ENCODE data around the gene DPT. TPM values are rescaled to one million over a fixed set of nuclear protein-coding genes. Genes with fewer than 3 reads are reported as not detected.

The DPT gene
- total RNA-seq, 4 donors from 2014 or later: 7.2 to 23.6 (median 14.4) TPM

DNA sequence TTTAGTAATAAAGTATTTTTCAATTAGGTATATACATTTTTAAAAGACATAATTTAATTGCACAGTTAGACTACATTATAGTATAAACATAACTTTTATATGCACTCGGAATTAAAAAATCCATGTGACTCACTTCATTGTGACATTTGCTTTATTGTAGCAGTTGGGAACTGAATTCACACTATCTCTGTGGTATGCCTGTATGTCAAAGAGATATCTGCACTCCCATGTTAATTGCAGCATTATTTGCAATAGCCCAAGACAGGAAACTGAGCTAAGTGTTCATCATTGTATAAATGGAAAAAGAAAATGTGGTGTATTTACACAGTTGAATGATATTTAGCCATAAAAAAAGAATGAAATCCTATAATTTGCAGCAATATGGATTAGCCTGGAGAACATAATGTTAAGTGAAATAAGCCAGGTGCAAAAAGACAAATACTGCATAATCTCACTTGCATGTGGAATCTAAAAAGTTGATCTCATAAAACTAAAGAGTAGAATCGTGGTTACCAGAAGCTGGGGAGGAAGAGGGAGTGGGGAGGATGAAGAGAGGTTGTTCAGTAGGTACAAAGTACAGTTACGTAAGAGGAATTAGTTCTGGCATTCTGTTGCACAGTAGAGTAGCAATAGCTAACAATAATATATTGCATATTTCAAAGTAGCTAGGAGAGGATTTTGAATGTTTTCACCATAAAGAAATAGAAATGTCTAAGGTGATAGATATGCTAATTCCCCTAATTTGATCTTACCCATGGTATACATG, 64.8 kb downstream of the DPT start:
- H3K36me3 ChIP-seq: no peaks in the 10 kb centered on the region
- no peak overlapping the region for H3K4me3 ChIP-seq
- H3K27me3 ChIP-seq: no peaks in the 10 kb centered on the region
- H3K4me1 ChIP-seq: no peaks in the 10 kb centered on the region
- 74% methylated on average over 3 of the region's 3 CpGs for WGBS
- DNase-seq (ENCODE audit: low spot score in 2 of 2): no peak
- H3K9me3 ChIP-seq: no peaks in the 10 kb centered on the region
- no peak for TF ChIP-seq EP300 (IDR thresholded peaks at IDR 0.05)
- TF ChIP-seq POLR2AphosphoS5 (IDR thresholded peaks at IDR 0.05): no peak
- no peak for TF ChIP-seq POLR2A (IDR thresholded peaks at IDR 0.05)
- TF ChIP-seq, protein P1, sequence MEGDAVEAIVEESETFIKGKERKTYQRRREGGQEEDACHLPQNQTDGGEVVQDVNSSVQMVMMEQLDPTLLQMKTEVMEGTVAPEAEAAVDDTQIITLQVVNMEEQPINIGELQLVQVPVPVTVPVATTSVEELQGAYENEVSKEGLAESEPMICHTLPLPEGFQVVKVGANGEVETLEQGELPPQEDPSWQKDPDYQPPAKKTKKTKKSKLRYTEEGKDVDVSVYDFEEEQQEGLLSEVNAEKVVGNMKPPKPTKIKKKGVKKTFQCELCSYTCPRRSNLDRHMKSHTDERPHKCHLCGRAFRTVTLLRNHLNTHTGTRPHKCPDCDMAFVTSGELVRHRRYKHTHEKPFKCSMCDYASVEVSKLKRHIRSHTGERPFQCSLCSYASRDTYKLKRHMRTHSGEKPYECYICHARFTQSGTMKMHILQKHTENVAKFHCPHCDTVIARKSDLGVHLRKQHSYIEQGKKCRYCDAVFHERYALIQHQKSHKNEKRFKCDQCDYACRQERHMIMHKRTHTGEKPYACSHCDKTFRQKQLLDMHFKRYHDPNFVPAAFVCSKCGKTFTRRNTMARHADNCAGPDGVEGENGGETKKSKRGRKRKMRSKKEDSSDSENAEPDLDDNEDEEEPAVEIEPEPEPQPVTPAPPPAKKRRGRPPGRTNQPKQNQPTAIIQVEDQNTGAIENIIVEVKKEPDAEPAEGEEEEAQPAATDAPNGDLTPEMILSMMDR (IDR thresholded peaks at IDR 0.05): no peak
- H3K27ac ChIP-seq: no peak overlapping the region

DNA sequence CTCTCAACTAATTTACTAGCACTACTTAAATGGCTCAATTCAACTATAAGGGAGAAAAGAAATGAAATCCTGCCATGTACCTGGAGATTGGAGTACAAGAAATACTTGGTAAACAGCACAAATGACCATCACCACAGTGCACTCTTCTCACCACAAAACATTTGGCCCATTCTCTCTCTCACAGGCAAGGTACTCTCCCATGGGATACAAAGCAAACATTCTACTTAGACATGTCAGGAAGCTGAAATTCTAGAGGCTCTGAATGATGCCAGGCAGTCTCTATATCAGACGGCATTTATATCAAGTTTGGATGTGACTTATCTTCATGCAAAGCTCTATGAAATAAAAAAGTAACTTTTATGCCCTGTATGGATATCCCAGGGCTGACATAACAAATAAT, 72.5 kb downstream of the DPT start:
- H3K4me1 ChIP-seq: no peaks in the 10 kb centered on the region
- WGBS: 81% methylated on average over 1 of the region's 1 CpG
- no peak overlapping the region for H3K27ac ChIP-seq
- no peaks in the 10 kb centered on the region for H3K36me3 ChIP-seq
- DNase-seq (ENCODE audit: low spot score in 2 of 2): no peak
- H3K27me3 ChIP-seq: no peaks in the 10 kb centered on the region
- TF ChIP-seq, protein P1 (IDR thresholded peaks at IDR 0.05): no peak
- TF ChIP-seq POLR2AphosphoS5 (IDR thresholded peaks at IDR 0.05) (no peak), EP300 (IDR thresholded peaks at IDR 0.05) (no peak), POLR2A (IDR thresholded peaks at IDR 0.05) (no peak)
- H3K9me3 ChIP-seq: no peaks in the 10 kb centered on the region
- H3K4me3 ChIP-seq: no peak overlapping the region

DNA sequence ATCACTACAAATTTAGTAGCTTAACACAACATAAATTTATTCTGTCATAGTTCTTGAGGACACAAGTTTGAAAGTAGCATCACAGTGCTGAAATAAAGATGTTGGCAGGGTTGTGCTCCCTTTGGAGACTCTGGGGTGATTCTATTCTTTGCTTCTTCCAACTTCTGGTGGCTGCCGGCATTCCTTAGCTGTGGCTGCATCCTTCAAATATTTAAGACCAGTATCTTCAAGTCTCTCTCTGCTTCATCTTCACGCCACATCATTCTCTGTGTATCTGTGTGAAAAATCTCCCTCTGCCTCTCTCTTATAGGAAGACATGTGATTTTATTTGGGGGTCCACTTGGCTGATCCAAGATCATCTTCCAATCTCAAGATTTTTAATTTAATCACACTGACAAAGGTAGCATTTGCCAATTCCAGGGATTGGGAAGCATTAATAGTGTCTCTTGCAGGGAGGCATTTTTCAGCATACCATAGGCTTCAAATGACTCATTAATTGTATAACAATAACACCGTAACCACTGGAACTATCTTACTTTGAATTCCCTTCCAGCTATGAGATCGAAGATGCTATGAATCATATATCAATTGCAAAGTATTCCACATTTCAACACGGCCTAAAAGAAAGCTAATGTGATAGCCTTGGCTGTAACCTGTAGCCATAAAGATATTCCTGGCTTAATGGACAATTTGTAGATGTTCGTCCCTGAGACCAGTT, 74.6 kb downstream of the DPT start:
- H3K36me3 ChIP-seq: no peaks in the 10 kb centered on the region
- WGBS: 85% methylated on average over 6 of the region's 6 CpGs
- DNase-seq (ENCODE audit: low spot score in 2 of 2): no peak
- H3K4me3 ChIP-seq: no peak overlapping the region
- H3K27ac ChIP-seq: no peak overlapping the region
- no peaks in the 10 kb centered on the region for H3K4me1 ChIP-seq
- no peaks in the 10 kb centered on the region for H3K27me3 ChIP-seq
- TF ChIP-seq POLR2AphosphoS5 (IDR thresholded peaks at IDR 0.05) (no peak), POLR2A (IDR thresholded peaks at IDR 0.05) (no peak), EP300 (IDR thresholded peaks at IDR 0.05) (no peak)
- TF ChIP-seq, protein P1 (IDR thresholded peaks at IDR 0.05): no peak
- no peaks in the 10 kb centered on the region for H3K9me3 ChIP-seq

DNA sequence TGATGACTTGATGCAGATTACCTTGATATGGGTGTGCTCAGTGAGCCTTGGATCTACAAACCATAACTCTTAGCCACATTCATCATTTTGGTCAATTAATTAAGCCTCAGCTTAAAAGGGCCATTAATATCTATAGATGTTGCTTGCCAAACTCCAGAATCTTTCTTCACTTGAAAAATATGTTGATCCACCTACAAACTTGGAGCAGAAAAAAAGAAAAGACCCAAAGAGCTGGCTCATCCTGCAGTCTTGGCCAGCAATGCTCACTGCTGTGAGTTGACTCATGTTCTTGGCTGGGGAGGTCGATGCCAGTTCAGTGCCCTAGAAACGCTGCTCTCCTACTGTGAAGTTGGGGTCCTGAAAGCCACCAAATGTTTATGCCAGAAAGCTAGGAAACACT, 75.4 kb downstream of the DPT start:
- no peaks in the 10 kb centered on the region for H3K9me3 ChIP-seq
- H3K4me3 ChIP-seq: no peak overlapping the region
- no peak for DNase-seq (ENCODE audit: low spot score in 2 of 2)
- WGBS: 20% methylated on average over 2 of the region's 2 CpGs
- no peaks in the 10 kb centered on the region for H3K36me3 ChIP-seq
- TF ChIP-seq, protein P1 (IDR thresholded peaks at IDR 0.05): no peak
- TF ChIP-seq POLR2A (IDR thresholded peaks at IDR 0.05) (no peak), EP300 (IDR thresholded peaks at IDR 0.05) (no peak), POLR2AphosphoS5 (IDR thresholded peaks at IDR 0.05) (no peak)
- no peaks in the 10 kb centered on the region for H3K4me1 ChIP-seq
- H3K27me3 ChIP-seq: no peaks in the 10 kb centered on the region
- H3K27ac ChIP-seq: no peak overlapping the region

DNA sequence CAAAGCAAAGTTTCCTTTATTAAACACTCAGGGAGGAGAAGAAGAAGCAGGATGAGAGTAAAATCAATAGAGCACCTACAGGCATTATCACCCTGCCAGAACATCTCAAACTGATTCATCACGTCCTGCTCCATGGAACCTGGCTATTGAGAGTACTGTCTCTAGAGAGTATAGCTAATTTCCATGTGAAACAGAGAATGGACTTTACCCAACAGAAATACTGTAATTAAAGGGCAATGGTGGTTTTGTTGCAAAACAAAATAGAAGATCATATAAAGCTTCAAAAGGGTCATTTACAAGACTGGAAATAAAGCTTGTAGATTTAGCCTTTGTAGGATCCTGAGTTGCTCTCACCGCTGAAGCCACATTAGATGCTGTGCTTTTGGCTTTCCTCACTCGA, 83.3 kb downstream of the DPT start:
- 51% methylated on average over 3 of the region's 3 CpGs for WGBS
- no peaks in the 10 kb centered on the region for H3K27me3 ChIP-seq
- no peaks in the 10 kb centered on the region for H3K36me3 ChIP-seq
- DNase-seq (ENCODE audit: low spot score in 2 of 2): no peak
- H3K4me3 ChIP-seq: no peak overlapping the region
- no peak overlapping the region for H3K27ac ChIP-seq
- TF ChIP-seq POLR2A (IDR thresholded peaks at IDR 0.05) (no peak), POLR2AphosphoS5 (IDR thresholded peaks at IDR 0.05) (no peak), EP300 (IDR thresholded peaks at IDR 0.05) (no peak)
- TF ChIP-seq, protein P1 (IDR thresholded peaks at IDR 0.05): no peak
- H3K4me1 ChIP-seq: no peaks in the 10 kb centered on the region
- H3K9me3 ChIP-seq: no peaks in the 10 kb centered on the region
